NCI-H146 treated with DMSO at 0.1 percent for 48 hours (cell line): ENCODE measurements around the gene DBNL.

Experiments used
- DNase-seq: peaks from one replicate; lab custom pipeline; 2025; ENCODE audit not compliant: unreplicated experiment; lab: John Stamatoyannopoulos, UW

Gene DBNL

GRCh38 chr7:44060948-44061644 lies 16.6 kb downstream of the DBNL start:
- no peak for DNase-seq

- DNase-seq: no peak
Observed at GRCh38 chr7:44061645-44062179, 17.2 kb downstream of the DBNL start.

- no peak for DNase-seq
Observed at GRCh38 chr7:44062180-44062902, 17.8 kb downstream of the DBNL start.

- no peak for DNase-seq
Observed at GRCh38 chr7:44062903-44063295, 18.4 kb downstream of the DBNL start.

- DNase-seq: no peak
Observed at GRCh38 chr7:44063547-44063893, 19.0 kb downstream of the DBNL start.

GRCh38 chr7:44063894-44064651 lies 19.6 kb downstream of the DBNL start:
- DNase-seq: no peak

- no peak for DNase-seq
Observed at GRCh38 chr7:44064791-44065430, 20.4 kb downstream of the DBNL start.

- DNase-seq: peak; percentile 85
Observed at GRCh38 chr7:44065431-44066110, 21.1 kb downstream of the DBNL start, which contains the start of gene PGAM2. TSS of gene PGAM2 (minus strand) at chr7:44065567. CDS start at chr7:44065529, 38 bp downstream.

GRCh38 chr7:44066111-44066460 lies 21.6 kb downstream of the DBNL start:
- DNase-seq: no peak

GRCh38 chr7:44066494-44067063 lies 22.1 kb downstream of the DBNL start:
- DNase-seq: no peak

GRCh38 chr7:44067064-44067951 lies 22.8 kb downstream of the DBNL start:
- DNase-seq: no peak

- DNase-seq: no peak
Observed at GRCh38 chr7:44068054-44068453, 23.6 kb downstream of the DBNL start.

- DNase-seq: no peak
Observed at GRCh38 chr7:44071726-44072363, 27.3 kb downstream of the DBNL start.

GRCh38 chr7:44072364-44073231 lies 28.1 kb downstream of the DBNL start:
- DNase-seq: no peak

GRCh38 chr7:44073664-44074348 lies 29.3 kb downstream of the DBNL start:
- DNase-seq: no peak

- DNase-seq: no peak
Observed at GRCh38 chr7:44074349-44074695, 29.8 kb downstream of the DBNL start.

GRCh38 chr7:44075296-44076075 lies 31.0 kb downstream of the DBNL start:
- no peak for DNase-seq
